HUES64 (cell line): ENCODE data around the gene MRC2.
"Not testable (repeated sequence)": the region's sequence is repeated elsewhere in the genome, so short reads cannot be mapped to it uniquely, and the experiment has no call there.

Source experiments
- H3K27ac ChIP-seq: 2 replicates; pipeline ENCODE4 v1.7.0; 2013; ENCODE audit warnings: low read depth, low read length, inconsistent platforms
- H3K27me3 ChIP-seq: 2 replicates; pipeline ENCODE4 v1.6.1; 2013; ENCODE audit warnings: mild to moderate bottlenecking, low read length; ENCODE audit not compliant: insufficient read depth
- H3K36me3 ChIP-seq: 2 replicates; pipeline ENCODE4 v1.6.1; 2013; ENCODE audit warnings: mild to moderate bottlenecking, low read length; ENCODE audit not compliant: insufficient read depth
- H3K4me1 ChIP-seq: 2 replicates; pipeline ENCODE4 v1.6.1; 2013; ENCODE audit warnings: mild to moderate bottlenecking, low read length, moderate library complexity; ENCODE audit not compliant: insufficient read depth
- H3K4me3 ChIP-seq: 2 replicates; pipeline ENCODE4 v1.5.1; 2013; ENCODE audit warnings: mild to moderate bottlenecking, low read length, moderate library complexity
- H3K9ac ChIP-seq: 2 replicates; pipeline ENCODE4 v1.6.1; 2013; ENCODE audit warnings: mild to moderate bottlenecking, low read depth, low read length
- H3K9me3 ChIP-seq: 2 replicates; pipeline ENCODE4 v1.6.1; 2013; ENCODE audit warnings: low read depth, low read length; ENCODE audit not compliant: insufficient read depth
- WGBS: fragments of 150-250, 120-280 bp; methylation state at CpG from one replicate; pipeline ENCODE4 v1.1.7; 2013; ENCODE audit warnings: missing lambda C conversion rate; 5-methylcytosine and 5-hydroxymethylcytosine counted together

Gene MRC2

DNA sequence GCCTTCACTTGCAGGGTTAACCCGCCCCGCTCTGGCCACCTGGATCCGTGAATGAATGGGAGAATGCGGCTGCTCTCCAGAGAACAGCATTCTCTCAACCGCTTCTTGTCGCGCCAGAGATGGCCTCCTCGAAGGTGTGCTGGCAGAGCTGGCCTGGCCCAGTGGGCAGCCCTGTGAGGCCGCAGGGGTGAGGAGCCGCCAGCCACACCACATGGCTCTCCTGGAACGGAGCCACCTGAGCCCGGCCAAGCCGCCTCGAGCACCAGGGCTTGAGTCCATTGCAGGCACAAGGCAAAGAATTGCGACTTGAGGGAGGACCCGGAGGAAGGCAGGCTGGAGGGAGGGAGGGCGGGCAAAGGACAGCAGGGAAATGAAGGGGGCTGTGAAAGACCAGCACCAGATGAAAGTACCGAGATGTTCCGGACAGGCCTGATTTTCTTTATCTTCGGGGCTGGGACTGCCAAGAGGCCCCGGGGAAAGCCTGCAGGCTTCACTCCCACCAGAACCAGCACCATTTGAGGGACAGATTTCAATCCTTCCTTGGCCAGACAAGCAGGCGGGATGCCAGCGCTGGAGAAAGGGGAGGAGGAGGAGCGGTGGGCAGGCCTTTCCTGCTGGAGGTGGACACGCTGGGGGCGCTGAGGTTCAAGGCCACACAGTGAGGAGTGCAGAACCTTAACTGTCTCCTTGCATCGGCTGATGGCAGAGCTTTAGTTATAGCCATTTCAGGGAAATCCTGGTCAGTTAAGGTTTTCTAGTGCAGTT is 69.4 kb downstream of the MRC2 start:
- WGBS: 86% methylated on average over 27 of the region's 27 CpGs

DNA sequence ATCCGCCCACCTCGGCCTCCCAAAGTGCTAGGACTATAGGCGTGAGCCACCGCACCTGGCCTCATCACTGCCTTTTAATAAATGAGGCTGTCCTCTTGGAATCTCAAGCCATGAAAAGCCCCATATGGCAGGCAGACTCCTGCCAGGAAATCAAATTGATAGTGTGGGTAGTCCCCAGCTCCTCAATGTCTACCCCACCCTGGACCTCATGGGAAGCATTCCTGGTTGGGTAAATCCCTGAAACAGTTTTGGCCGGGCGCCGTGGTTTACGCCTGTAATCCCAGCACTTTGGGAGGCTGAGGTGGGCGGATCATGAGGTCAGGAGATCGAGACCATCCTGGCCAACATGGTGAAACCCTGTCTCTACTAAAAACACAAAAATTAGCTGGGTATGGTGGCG is 71.0 kb downstream of the MRC2 start:
- not testable (repeated sequence) for H3K9ac ChIP-seq, H3K4me3 ChIP-seq, H3K36me3 ChIP-seq, H3K9me3 ChIP-seq, H3K4me1 ChIP-seq, H3K27ac ChIP-seq
- WGBS: 88% methylated on average over 11 of the region's 11 CpGs
- peaks cover 12% of the 10 kb centered on the region for H3K27me3 ChIP-seq

More for the DNA sequence above, 69.4 kb downstream of the MRC2 start:
- no peak overlapping the region for H3K9ac ChIP-seq
- H3K4me3 ChIP-seq: no peak overlapping the region
- no peaks in the 10 kb centered on the region for H3K9me3 ChIP-seq
- H3K36me3 ChIP-seq: no peaks in the 10 kb centered on the region
- no peak overlapping the region for H3K27ac ChIP-seq
- peaks cover 3% of the 10 kb centered on the region; the same call in 1 of the 2 replicates for H3K27me3 ChIP-seq
- no peaks in the 10 kb centered on the region for H3K4me1 ChIP-seq

DNA sequence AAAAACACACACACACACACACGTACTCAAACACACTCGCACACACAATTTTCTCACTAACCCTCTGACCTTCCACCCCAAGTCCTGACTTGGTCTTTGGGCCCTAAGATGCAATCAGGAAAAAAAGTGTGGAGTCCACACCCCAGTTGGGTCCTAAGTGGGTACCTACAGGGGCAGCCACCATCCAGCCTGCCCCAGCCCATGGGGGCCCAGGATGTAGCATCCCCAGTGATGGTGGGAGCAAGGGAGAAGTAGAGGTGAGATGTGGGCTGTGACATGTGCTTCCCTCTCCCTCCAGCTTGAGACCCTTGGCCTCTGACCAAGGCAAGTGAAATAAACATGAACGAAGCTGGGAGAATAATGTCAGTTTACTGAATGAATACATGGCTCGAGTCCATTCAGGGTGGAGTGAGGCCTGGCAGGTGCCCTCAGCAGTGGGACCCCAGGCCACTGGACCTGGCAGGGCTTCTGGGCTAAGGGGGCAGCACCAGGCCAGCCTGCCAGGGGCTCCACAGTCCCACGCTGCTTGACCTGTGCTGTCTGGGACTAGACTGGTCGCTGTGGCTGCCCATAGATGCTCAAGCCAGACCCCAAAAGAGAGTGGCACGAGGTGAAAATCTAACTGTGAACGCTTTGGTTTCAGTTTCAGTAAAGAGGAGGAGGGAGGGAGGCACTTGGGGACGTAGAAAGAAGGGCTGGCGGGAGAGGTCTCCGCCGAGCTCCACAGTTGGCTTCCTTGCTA is 73.7 kb downstream of the MRC2 start:
- WGBS: 81% methylated on average over 12 of the region's 12 CpGs
- no peak overlapping the region for H3K9ac ChIP-seq
- no peaks in the 10 kb centered on the region for H3K36me3 ChIP-seq
- peaks cover 14% of the 10 kb centered on the region for H3K4me1 ChIP-seq
- H3K27me3 ChIP-seq: peaks cover 30% of the 10 kb centered on the region
- no peak overlapping the region for H3K27ac ChIP-seq
- H3K4me3 ChIP-seq: no peak overlapping the region
- H3K9me3 ChIP-seq: no peaks in the 10 kb centered on the region

GRCh38 chr17:62701706-62702085 is 74.2 kb downstream of the MRC2 start:
- Histone ChIP-seq H3K9me3 (no peaks in the 10 kb centered on the region), H3K27ac (no peak overlapping the region), H3K27me3 (peaks cover 35% of the 10 kb centered on the region), H3K4me3 (no peak overlapping the region), H3K36me3 (no peaks in the 10 kb centered on the region), H3K9ac (no peak overlapping the region), H3K4me1 (peaks cover 19% of the 10 kb centered on the region)
- WGBS: 86% methylated on average over 8 of the region's 8 CpGs

GRCh38 chr17:62702746-62703260 is 75.3 kb downstream of the MRC2 start:
- WGBS: 80% methylated on average over 6 of the region's 6 CpGs
- no peak overlapping the region for H3K9ac ChIP-seq
- peaks cover 45% of the 10 kb centered on the region for H3K27me3 ChIP-seq
- no peak overlapping the region for H3K27ac ChIP-seq
- no peaks in the 10 kb centered on the region for H3K9me3 ChIP-seq
- H3K4me3 ChIP-seq: no peak overlapping the region
- H3K36me3 ChIP-seq: no peaks in the 10 kb centered on the region
- H3K4me1 ChIP-seq: peaks cover 20% of the 10 kb centered on the region

GRCh38 chr17:62703261-62703775 is 75.8 kb downstream of the MRC2 start:
- Histone ChIP-seq H3K36me3 (no peaks in the 10 kb centered on the region), H3K4me1 (peaks cover 20% of the 10 kb centered on the region), H3K4me3 (peak overlapping the region; percentile 69), H3K27me3 (peaks cover 45% of the 10 kb centered on the region), H3K9me3 (no peaks in the 10 kb centered on the region; the same call in 1 of the 2 replicates), H3K9ac (no peak overlapping the region), H3K27ac (no peak overlapping the region)
- 50% methylated on average over 16 of the region's 16 CpGs for WGBS

DNA sequence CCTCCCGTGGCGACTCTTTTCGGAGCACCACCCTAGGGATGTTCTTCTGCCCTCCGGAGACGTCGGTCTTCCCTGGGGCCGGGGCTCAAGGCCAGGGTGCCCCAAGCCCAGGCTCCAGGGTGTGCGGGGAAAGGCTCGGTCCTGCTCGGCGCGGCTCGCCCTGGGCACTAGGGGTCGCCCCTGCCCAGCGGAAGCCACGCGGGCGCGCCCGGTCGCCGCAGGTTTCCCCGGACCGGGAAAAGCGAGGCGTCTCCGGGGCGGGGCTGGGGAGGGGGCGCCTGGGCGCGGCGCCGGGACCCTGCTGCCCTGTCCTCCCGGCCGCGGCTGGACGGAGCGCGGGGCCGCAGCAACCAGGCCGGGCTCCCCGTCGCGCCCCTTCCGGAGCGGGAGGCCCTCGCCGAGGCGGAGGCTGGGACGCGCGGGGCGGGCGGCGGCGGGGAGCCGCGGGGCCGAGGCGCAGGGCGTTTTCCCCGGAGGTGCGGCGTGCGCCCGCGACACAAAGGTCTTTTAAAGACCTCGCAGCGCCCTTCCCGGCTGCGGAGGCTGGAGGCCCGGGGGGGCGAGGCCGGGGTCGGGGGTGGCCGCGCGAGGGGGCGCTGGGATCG is 76.4 kb downstream of the MRC2 start:
- Histone ChIP-seq H3K4me3 (peak overlapping the region; percentile 69), H3K27ac (peak overlapping the region; percentile 37; the same call in 1 of the 2 replicates), H3K9ac (peak overlapping the region; percentile 73)

DNA sequence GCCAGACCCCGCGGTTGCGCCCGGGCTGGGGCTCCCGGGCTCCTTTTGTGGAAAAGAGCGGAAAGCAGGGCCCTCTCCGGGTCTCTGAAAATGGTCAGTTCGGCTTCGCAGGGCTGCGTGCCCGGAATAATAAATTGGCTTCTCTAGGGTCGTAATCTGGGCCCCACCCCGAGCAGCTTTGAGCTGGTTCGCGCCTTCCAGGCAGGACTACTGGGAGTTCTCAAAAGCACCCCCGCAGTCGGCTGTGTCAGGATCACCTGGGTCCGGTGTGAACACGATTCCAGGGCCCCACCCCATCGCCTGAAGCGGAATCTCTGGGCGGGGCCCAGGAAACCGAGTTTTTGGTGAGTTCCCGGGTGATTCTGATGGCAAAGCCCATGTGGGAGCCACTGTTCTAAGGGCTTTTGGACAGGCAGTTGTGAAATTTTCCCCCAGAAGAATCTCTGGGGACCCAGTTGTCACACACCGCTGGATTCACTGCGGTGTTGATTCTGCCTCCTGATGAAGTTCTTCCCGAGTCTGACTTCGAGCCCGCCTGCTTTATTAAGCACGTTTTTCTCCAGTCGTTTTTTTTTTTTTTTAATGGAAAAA is 77.0 kb downstream of the MRC2 start:
- Histone ChIP-seq H3K36me3 (no peaks in the 10 kb centered on the region), H3K9me3 (peaks cover 4% of the 10 kb centered on the region), H3K27me3 (peaks cover 45% of the 10 kb centered on the region), H3K27ac (peak overlapping the region; percentile 37; the same call in 1 of the 2 replicates), H3K9ac (peak overlapping the region; percentile 73), H3K4me3 (peak overlapping the region; percentile 69), H3K4me1 (peaks cover 20% of the 10 kb centered on the region)
- WGBS: 2% methylated on average over 31 of the region's 31 CpGs

More for the DNA sequence above, 76.4 kb downstream of the MRC2 start:
- Histone ChIP-seq H3K4me1 (peaks cover 20% of the 10 kb centered on the region), H3K36me3 (no peaks in the 10 kb centered on the region), H3K9me3 (peaks cover 4% of the 10 kb centered on the region), H3K27me3 (peaks cover 45% of the 10 kb centered on the region)
- WGBS: under 1% methylated on average over 80 of the region's 80 CpGs

DNA sequence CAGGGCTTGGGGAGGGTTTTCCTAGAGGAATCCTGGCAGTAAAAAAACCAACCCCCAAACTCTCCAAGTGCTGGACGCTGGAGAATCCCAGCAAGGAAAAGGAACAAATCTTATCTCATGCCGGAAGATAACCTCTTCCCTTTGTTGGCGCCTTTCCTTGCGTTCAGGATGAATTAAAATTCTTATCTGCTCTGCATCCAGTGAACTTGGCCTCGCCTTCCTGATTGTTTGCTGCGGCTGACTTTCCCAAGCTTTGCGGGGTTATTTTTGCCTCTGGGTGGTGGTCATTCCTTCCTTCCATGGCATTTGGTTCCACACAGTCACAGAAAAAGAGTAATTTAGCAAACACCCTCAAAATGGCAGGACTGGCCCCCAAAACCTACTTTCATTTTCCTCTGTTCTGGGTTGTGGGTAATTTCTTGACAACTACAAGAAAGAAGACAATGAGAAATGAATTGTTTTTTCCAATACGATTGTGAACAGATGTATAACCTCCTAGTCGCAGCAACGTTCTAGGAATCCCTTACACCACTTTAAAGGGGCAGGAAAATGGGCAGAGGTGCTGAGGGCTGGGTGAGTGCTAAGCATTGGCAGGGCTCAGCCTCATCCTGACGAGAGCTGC is 77.8 kb downstream of the MRC2 start:
- peaks cover 45% of the 10 kb centered on the region for H3K27me3 ChIP-seq
- peaks cover 4% of the 10 kb centered on the region for H3K9me3 ChIP-seq
- H3K4me3 ChIP-seq: peak overlapping the region; percentile 69
- H3K36me3 ChIP-seq: no peaks in the 10 kb centered on the region
- peaks cover 20% of the 10 kb centered on the region for H3K4me1 ChIP-seq
- WGBS: 7% methylated on average over 11 of the region's 11 CpGs
- peak overlapping the region; percentile 65; the same call in 1 of the 2 replicates for H3K27ac ChIP-seq
- H3K9ac ChIP-seq: peak overlapping the region; percentile 73

DNA sequence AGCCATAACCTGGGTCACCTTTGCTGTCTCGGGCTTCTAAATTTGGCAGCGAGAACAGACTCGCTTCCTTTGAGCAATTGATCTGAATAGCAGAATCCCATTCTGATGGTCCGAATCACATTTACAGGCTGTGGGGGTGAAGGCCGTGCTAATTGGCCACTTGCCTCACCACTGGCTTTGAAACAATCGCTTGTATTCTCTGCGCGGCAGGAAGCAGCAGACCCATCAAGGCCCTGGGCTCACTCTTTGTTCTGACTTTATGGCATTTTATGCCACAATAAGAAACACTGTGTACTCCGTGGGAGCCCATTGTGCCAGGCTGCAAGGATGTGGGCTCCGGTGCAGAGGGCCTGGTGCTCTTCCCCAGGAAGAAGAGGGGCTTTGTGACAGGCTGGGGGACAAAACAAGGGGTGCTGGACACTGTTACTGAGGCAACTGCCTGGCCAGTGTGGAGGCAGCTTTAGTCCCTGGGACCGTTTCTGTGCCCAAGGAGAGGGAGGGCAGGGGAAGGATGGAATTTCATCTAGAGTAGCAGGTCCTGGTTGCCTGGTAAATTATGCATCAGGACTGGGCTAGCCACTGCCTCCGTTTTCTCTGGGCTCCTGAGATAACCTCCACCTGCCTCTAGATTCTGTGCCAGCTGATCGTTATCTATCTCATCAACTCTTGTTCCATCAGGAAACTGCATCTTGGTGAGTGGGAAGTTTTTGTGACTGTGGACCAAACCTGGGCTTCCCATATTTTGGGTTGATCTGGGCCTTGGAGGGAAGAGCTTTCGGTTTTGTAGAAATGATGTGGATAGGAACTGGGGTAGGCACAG is 78.5 kb downstream of the MRC2 start:
- 15% methylated on average over 14 of the region's 14 CpGs for WGBS
- Histone ChIP-seq H3K36me3 (no peaks in the 10 kb centered on the region), H3K9me3 (peaks cover 4% of the 10 kb centered on the region), H3K9ac (peak overlapping the region; percentile 73), H3K4me3 (peak overlapping the region; percentile 69), H3K27ac (peak overlapping the region; percentile 65; the same call in 1 of the 2 replicates), H3K27me3 (peaks cover 45% of the 10 kb centered on the region), H3K4me1 (peaks cover 20% of the 10 kb centered on the region)
